M059J (cell line): ENCODE results near the gene SMIM10. TPM values are rescaled to one million over a fixed set of nuclear protein-coding genes. Genes with fewer than 3 reads are reported as not detected.
"Not testable (repeated sequence)": the region's sequence is repeated elsewhere in the genome, so short reads cannot be mapped to it uniquely, and the experiment has no call there.

Source experiments
- DNase-seq: peaks from one replicate; pipeline ENCODE4 v3.0.0-alpha.2; 2012; ENCODE audit warnings: low read depth
- total RNA-seq: library from RNA; depleted of rRNA; stranded (reverse); fragments of >200 nt; shearing (Covaris generic); gene quantifications from 2 replicates; pipeline ENCODE4 v1.2.3, GENCODE V29; 2014; rRNA removed

The SMIM10 gene
- total RNA-seq, result 12.6 and 13.4 TPM in 2 replicates

GRCh38 chrX:134990801-134991481, at the start of gene SMIM10:
SMIM10 (plus strand) TSS chrX:134990991; CDS start chrX:134991096, 105 bp downstream.
- DNase-seq, result peak; percentile 93

GRCh38 chrX:134946364-134946763, 44.4 kb upstream of the SMIM10 start:
- not testable (repeated sequence) for DNase-seq

GRCh38 chrX:134948333-134949241, 42.2 kb upstream of the SMIM10 start:
- peak; percentile 96 for DNase-seq

- peak; percentile 87 for DNase-seq
Measured at GRCh38 chrX:134949271-134949670, 41.5 kb upstream of the SMIM10 start.

- no peak for DNase-seq
Measured at GRCh38 chrX:134957836-134958235, 33.0 kb upstream of the SMIM10 start.

- not testable (repeated sequence) for DNase-seq
Measured at GRCh38 chrX:134960366-134960765, 30.4 kb upstream of the SMIM10 start.

- peak; percentile 36 for DNase-seq
Measured at GRCh38 chrX:134963041-134963440, 27.8 kb upstream of the SMIM10 start.

GRCh38 chrX:134969726-134970125, 21.1 kb upstream of the SMIM10 start:
- no peak for DNase-seq

GRCh38 chrX:134971926-134972325, 18.9 kb upstream of the SMIM10 start:
- DNase-seq, result peak; percentile 16

GRCh38 chrX:134975516-134975915, 15.3 kb upstream of the SMIM10 start:
- DNase-seq, result peak; percentile 52

GRCh38 chrX:134981910-134982309, 8.9 kb upstream of the SMIM10 start:
- no peak for DNase-seq

- DNase-seq, result no peak
Measured at GRCh38 chrX:134982748-134983147, 8.0 kb upstream of the SMIM10 start.

GRCh38 chrX:134985479-134985878, 5.3 kb upstream of the SMIM10 start:
- DNase-seq, result no peak

GRCh38 chrX:134990475-134990800, 353 bp upstream of the SMIM10 start:
- no peak for DNase-seq

GRCh38 chrX:134997646-134998045, 6.9 kb downstream of the SMIM10 start:
- no peak for DNase-seq

GRCh38 chrX:134998246-134998645, 7.5 kb downstream of the SMIM10 start:
- no peak for DNase-seq

GRCh38 chrX:134999469-134999868, 8.7 kb downstream of the SMIM10 start:
- peak; percentile 72 for DNase-seq

GRCh38 chrX:135000516-135000915, 9.7 kb downstream of the SMIM10 start:
- DNase-seq, result peak; percentile 47

GRCh38 chrX:135003876-135004623, 13.3 kb downstream of the SMIM10 start:
- DNase-seq, result peak; percentile 92

GRCh38 chrX:135006187-135006586, 15.4 kb downstream of the SMIM10 start:
- no peak for DNase-seq

- no peak for DNase-seq
Measured at GRCh38 chrX:135009057-135009610, 18.3 kb downstream of the SMIM10 start.

GRCh38 chrX:135009838-135010237, 19.0 kb downstream of the SMIM10 start:
- no peak for DNase-seq
